ENCODE measurements around the gene CDC42EP5.
"Not testable (repeated sequence)": the region's sequence is repeated elsewhere in the genome, so short reads cannot be mapped to it uniquely, and the experiment has no call there.

The CDC42EP5 gene

GRCh38 chr19:54489766-54490165, 16.7 kb upstream of the CDC42EP5 start:
- DNase-seq (ENCODE audit: low read depth in 1 of 2, low spot score in 1 of 2): no peak

- no peak for DNase-seq (ENCODE audit: low read depth in 1 of 2, low spot score in 1 of 2)
Observed at GRCh38 chr19:54489341-54489740, 16.2 kb upstream of the CDC42EP5 start.

GRCh38 chr19:54485851-54486250, 12.8 kb upstream of the CDC42EP5 start:
- no peak for DNase-seq (ENCODE audit: low read depth in 1 of 2, low spot score in 1 of 2)

GRCh38 chr19:54484451-54484850, 11.4 kb upstream of the CDC42EP5 start:
- no peak for DNase-seq (ENCODE audit: low read depth in 1 of 2, low spot score in 1 of 2)

- DNase-seq (ENCODE audit: low read depth in 1 of 2, low spot score in 1 of 2): no peak
Observed at GRCh38 chr19:54482889-54483288, 9.8 kb upstream of the CDC42EP5 start.

- peak in 1 of 2 donors; percentile 35 for DNase-seq (ENCODE audit: low read depth in 1 of 2, low spot score in 1 of 2)
Observed at GRCh38 chr19:54481326-54481930, 8.3 kb upstream of the CDC42EP5 start.

GRCh38 chr19:54480051-54480450, 7.0 kb upstream of the CDC42EP5 start:
- DNase-seq (ENCODE audit: low read depth in 1 of 2, low spot score in 1 of 2): no peak

GRCh38 chr19:54478677-54479266, 5.7 kb upstream of the CDC42EP5 start:
- no peak for DNase-seq (ENCODE audit: low read depth in 1 of 2, low spot score in 1 of 2)

- no peak for DNase-seq (ENCODE audit: low read depth in 1 of 2, low spot score in 1 of 2)
Observed at GRCh38 chr19:54477650-54478049, 4.6 kb upstream of the CDC42EP5 start.

GRCh38 chr19:54475706-54476105, 2.6 kb upstream of the CDC42EP5 start:
- no peak for DNase-seq (ENCODE audit: low read depth in 1 of 2, low spot score in 1 of 2)

- DNase-seq (ENCODE audit: low read depth in 1 of 2, low spot score in 1 of 2): no peak
Observed at GRCh38 chr19:54473892-54474372, 836 bp upstream of the CDC42EP5 start.

- DNase-seq (ENCODE audit: low read depth in 1 of 2, low spot score in 1 of 2): no peak
Observed at GRCh38 chr19:54470991-54471782, 1.9 kb downstream of the CDC42EP5 start.

GRCh38 chr19:54470276-54470887, 2.7 kb downstream of the CDC42EP5 start:
- DNase-seq (ENCODE audit: low read depth in 1 of 2, low spot score in 1 of 2): no peak

GRCh38 chr19:54469496-54469934, 3.6 kb downstream of the CDC42EP5 start:
- DNase-seq (ENCODE audit: low read depth in 1 of 2, low spot score in 1 of 2): no peak

GRCh38 chr19:54466110-54466480, 7.0 kb downstream of the CDC42EP5 start:
- DNase-seq (ENCODE audit: low read depth in 1 of 2, low spot score in 1 of 2): not testable (repeated sequence)

GRCh38 chr19:54465426-54466109, 7.5 kb downstream of the CDC42EP5 start:
- DNase-seq (ENCODE audit: low read depth in 1 of 2, low spot score in 1 of 2): no peak

GRCh38 chr19:54464630-54465425, 8.3 kb downstream of the CDC42EP5 start:
- peak; percentile 52 to 57 for DNase-seq (ENCODE audit: low read depth in 1 of 2, low spot score in 1 of 2)

GRCh38 chr19:54464044-54464629, 9.0 kb downstream of the CDC42EP5 start:
- peak; percentile 65 to 75 for DNase-seq (ENCODE audit: low read depth in 1 of 2, low spot score in 1 of 2)

GRCh38 chr19:54463531-54464043, 9.5 kb downstream of the CDC42EP5 start, which contains the start of gene LENG9:
Gene LENG9, minus strand, starts transcription at chr19:54463778. Its CDS starts 252 bp downstream, at chr19:54463526.
- peak; percentile 89 to 95 for DNase-seq (ENCODE audit: low read depth in 1 of 2, low spot score in 1 of 2)
